ENCODE data around the gene ZHX3.

DNA sequence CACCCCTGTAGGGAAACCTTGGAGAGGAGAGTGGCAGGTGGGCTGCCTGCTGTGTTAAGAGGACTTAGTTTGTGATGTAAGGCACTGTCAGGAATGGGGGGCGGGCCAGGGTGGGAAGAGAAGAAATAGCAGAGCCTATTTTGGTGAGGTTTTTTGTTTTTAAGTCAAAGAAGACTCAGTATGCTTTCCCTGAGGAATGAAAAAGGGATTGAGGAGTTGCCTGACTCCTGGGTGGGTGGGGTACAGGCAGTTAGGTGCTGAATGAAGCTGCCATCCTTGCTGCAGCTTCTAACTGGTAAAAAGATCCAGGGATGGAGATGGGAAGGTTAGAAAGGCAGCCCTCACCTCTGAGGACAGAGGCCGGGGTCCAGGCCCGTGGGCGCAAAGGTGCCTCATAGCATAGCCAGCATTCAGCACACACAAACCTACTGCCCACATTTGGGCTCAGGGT is 142.3 kb downstream of the ZHX3 start:
- no peak for TF ChIP-seq POLR2A (IDR thresholded peaks at IDR 0.05; ENCODE audit: low read depth, low read length)
- no peak for TF ChIP-seq SPI1 (IDR thresholded peaks at IDR 0.05; ENCODE audit: low read depth, low read length)

Measured in GM12891 (cell line).